ENCODE results near the gene TECTB.

The TECTB gene

GRCh38 chr10:112330162-112330561 lies 47.0 kb downstream of the TECTB start:
- no peak for TF ChIP-seq CTCF (conservative IDR thresholded peaks at IDR 0.05)
- H3K27ac ChIP-seq: peak overlapping the region; percentile 99

DNA sequence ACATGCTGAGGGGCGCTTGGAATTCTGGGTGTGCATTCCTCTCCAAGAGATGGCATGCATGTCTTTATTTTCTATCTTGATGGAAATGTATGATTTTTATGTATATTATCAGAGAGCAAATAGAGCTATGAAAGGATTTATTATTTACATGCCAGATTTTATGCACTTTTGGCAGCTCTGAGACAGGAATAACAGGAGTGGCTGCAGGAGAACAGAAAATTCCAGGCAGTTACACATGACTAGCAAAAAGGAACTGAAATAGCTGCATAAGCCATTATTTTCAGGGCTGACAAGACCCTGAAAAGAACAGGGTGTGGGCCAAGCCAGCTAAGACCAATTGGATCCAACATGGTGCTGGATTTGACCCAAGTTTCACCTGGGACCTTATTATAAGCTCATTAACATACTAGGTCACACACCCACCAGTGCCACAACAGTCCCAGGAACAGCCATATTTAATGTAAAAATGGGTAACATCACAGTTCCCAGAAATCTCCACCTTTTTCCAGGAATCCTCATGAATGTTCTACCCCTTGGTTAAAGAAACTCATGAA lies 47.5 kb downstream of the TECTB start:
- TF ChIP-seq CTCF (conservative IDR thresholded peaks at IDR 0.05): no peak
- H3K27ac ChIP-seq: peak overlapping the region; percentile 99

DNA sequence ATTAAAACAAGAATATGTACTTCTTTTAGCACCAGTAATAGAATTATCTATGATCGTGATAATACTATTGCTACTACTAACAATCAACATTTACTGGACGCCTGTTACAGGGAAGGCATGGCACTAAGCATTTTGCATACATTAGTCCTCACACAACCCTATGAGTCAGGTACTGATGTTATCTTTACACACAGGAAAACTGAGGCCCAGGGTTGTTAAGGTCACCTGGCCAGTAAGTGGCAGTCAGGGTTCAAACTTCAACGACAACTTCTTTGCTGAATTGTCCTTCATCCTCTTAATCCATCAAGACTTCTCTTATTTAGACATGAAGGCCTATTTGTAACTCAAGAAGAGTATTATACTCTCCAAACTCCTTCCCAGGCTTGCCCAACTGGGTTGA lies 48.8 kb downstream of the TECTB start:
- no peak for TF ChIP-seq CTCF (conservative IDR thresholded peaks at IDR 0.05)
- peak overlapping the region; percentile 99 for H3K27ac ChIP-seq

DNA sequence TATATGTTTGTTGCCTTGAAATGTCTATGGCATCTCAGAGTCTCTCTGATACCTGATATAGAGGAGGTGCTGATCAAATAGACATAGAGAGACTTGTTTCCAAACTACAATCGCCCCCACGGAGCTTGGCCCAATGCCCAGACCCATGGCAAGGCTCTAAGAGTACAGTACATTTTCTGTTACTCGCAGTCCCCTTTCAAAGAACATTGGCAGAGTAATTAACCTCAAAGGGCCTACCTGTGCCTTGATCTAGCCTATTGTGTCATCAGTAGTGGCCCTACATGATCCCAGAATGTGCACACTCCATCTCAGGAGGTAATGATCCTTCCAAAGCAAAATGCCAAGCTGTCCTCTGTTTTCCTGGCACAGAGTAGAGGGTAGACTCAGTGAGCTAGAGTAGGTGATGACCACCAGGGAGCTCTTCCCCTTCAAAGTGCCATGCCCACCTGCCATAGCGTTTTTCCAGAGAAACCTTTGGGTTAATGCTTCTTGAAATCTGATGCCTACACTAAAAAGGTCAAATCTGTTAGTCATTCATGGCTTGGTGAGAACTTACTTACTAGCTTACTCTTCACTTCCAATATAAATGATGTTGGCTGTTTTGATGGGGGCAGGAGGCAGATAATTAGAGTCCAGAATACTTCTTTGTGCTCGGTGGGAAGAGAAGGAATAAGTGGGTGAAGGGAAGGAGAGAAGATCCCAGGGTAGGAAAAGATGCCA lies 49.5 kb downstream of the TECTB start:
- H3K27ac ChIP-seq: peak overlapping the region; percentile 99
- TF ChIP-seq CTCF (conservative IDR thresholded peaks at IDR 0.05): no peak

GRCh38 chr10:112333452-112333851 lies 50.3 kb downstream of the TECTB start:
- no peak for TF ChIP-seq CTCF (conservative IDR thresholded peaks at IDR 0.05)

DNA sequence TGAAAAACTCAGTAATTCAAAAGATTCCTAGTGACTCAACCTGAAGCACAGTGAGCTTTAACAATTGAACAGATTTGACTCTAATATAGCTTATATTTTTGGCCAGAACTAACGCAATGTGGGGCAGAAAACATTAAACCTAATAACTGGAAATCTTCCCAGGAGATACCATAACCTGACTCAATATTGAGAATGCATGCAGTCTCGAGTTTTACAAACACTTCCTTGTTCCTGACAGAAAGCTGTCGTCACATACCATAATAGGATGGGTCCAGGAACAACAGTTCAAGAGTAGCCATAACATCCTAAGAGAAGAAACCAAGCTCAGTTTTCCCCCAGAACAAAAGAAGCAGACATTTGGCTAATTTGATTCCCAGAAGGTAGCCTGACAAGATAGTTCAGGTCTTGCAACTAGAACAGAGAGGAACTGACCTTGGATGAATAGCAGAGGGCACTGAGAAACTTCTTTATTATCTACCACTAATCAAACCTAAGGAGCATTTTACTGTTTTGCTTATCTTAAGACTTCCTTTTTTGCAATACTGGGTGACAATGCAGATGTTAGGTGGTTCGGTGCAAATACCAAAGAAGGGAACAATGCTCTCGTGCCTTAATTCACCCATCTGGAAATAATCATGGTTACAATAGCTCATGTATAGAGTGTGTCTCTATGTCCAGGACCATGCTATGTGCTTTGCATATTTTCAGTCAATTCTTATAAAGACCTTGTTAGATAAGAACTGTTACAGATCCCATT lies 52.1 kb downstream of the TECTB start:
- H3K27ac ChIP-seq: peak overlapping the region; percentile 33; the same call in 1 of the 2 replicates
- TF ChIP-seq CTCF (conservative IDR thresholded peaks at IDR 0.05): no peak

More at GRCh38 chr10:112333452-112333851, 50.3 kb downstream of the TECTB start:
- H3K27ac ChIP-seq: peak overlapping the region; percentile 99

GRCh38 chr10:112335868-112336265 lies 52.7 kb downstream of the TECTB start:
- peak overlapping the region; percentile 33; the same call in 1 of the 2 replicates for H3K27ac ChIP-seq
- no peak for TF ChIP-seq CTCF (conservative IDR thresholded peaks at IDR 0.05)
